Measurements from ENCODE around the gene MCF2L.

- TF ChIP-seq CTCF (IDR thresholded peaks at IDR 0.05) (no peak), POLR2A (IDR thresholded peaks at IDR 0.05) (no peak), EP300 (IDR thresholded peaks at IDR 0.05; ENCODE audit: low read depth) (no peak), POLR2AphosphoS5 (IDR thresholded peaks at IDR 0.05) (no peak)
Observed at GRCh38 chr13:112961457-112962369, 7.3 kb upstream of the MCF2L start.

Data from transverse colon (tissue), 4 donors.